IPS-18c (cell line): ENCODE results near the gene ASGR2.
"Not testable (repeated sequence)": the region's sequence is repeated elsewhere in the genome, so short reads cannot be mapped to it uniquely, and the experiment has no call there.

Experiments used
- H3K4me3 ChIP-seq: 2 replicates; pipeline ENCODE4 v1.7.0; 2013; ENCODE audit warnings: low read depth, mild to moderate bottlenecking, low read length, moderate library complexity; ENCODE audit not compliant: insufficient read depth
- H3K9me3 ChIP-seq: one replicate; pipeline ENCODE4 v1.6.1; 2013; ENCODE audit warnings: mild to moderate bottlenecking, low read length, moderate library complexity; ENCODE audit not compliant: control insufficient read depth, insufficient read depth

ASGR2 gene

GRCh38 chr17:7109461-7110322 is 4.9 kb downstream of the ASGR2 start:
- Histone ChIP-seq H3K4me3 (no peak overlapping the region), H3K9me3 (peaks cover 2% of the 10 kb centered on the region)

GRCh38 chr17:7108981-7109380 is 5.6 kb downstream of the ASGR2 start:
- Histone ChIP-seq H3K9me3 (peaks cover 2% of the 10 kb centered on the region), H3K4me3 (no peak overlapping the region)

- Histone ChIP-seq H3K4me3 (no peak overlapping the region), H3K9me3 (no peaks in the 10 kb centered on the region)
These were observed 6.1 kb downstream of the ASGR2 start for GRCh38 chr17:7108560-7108925.

GRCh38 chr17:7107795-7108559 is 6.6 kb downstream of the ASGR2 start:
- Histone ChIP-seq H3K4me3 (no peak overlapping the region), H3K9me3 (no peaks in the 10 kb centered on the region)

GRCh38 chr17:7107012-7107754 is 7.4 kb downstream of the ASGR2 start:
- H3K4me3 ChIP-seq, result no peak overlapping the region
- no peaks in the 10 kb centered on the region for H3K9me3 ChIP-seq

- Histone ChIP-seq H3K4me3 (no peak overlapping the region), H3K9me3 (peaks cover 5% of the 10 kb centered on the region)
These were observed 12.2 kb downstream of the ASGR2 start for GRCh38 chr17:7102421-7102820.

- no peak overlapping the region for H3K4me3 ChIP-seq
- peaks cover 5% of the 10 kb centered on the region for H3K9me3 ChIP-seq
These were observed 13.1 kb downstream of the ASGR2 start for GRCh38 chr17:7101531-7101930.

- peak overlapping the region; percentile 34; the same call in 1 of the 2 replicates for H3K4me3 ChIP-seq
- not testable (repeated sequence) for H3K9me3 ChIP-seq
These were observed 13.8 kb downstream of the ASGR2 start for GRCh38 chr17:7100641-7101379.

GRCh38 chr17:7098802-7099459 is 15.7 kb downstream of the ASGR2 start:
- Histone ChIP-seq H3K4me3 (no peak overlapping the region), H3K9me3 (peaks cover 5% of the 10 kb centered on the region)

GRCh38 chr17:7097940-7098339 is 16.7 kb downstream of the ASGR2 start:
- peaks cover 5% of the 10 kb centered on the region for H3K9me3 ChIP-seq
- H3K4me3 ChIP-seq, result no peak overlapping the region

- Histone ChIP-seq H3K4me3 (no peak overlapping the region), H3K9me3 (peaks cover 4% of the 10 kb centered on the region)
These were observed 19.0 kb downstream of the ASGR2 start for GRCh38 chr17:7095625-7096024.

- Histone ChIP-seq H3K4me3 (no peak overlapping the region), H3K9me3 (peaks cover 2% of the 10 kb centered on the region)
These were observed 20.0 kb downstream of the ASGR2 start for GRCh38 chr17:7094652-7095019.

GRCh38 chr17:7091311-7092005 is 23.2 kb downstream of the ASGR2 start:
- not testable (repeated sequence) for H3K4me3 ChIP-seq, H3K9me3 ChIP-seq

GRCh38 chr17:7089570-7089969 is 25.1 kb downstream of the ASGR2 start:
- H3K4me3 ChIP-seq, result not testable (repeated sequence)

GRCh38 chr17:7088442-7088841 is 26.2 kb downstream of the ASGR2 start:
- H3K9me3 ChIP-seq, H3K4me3 ChIP-seq: not testable (repeated sequence)

More at GRCh38 chr17:7089570-7089969, 25.1 kb downstream of the ASGR2 start:
- H3K9me3 ChIP-seq, result not testable (repeated sequence)

GRCh38 chr17:7084088-7084487 is 30.5 kb downstream of the ASGR2 start:
- Histone ChIP-seq H3K4me3 (no peak overlapping the region), H3K9me3 (no peaks in the 10 kb centered on the region)
